ENCODE measurements around the gene EIF2S3. TPM values are rescaled to one million over a fixed set of nuclear protein-coding genes. Genes with fewer than 3 reads are reported as not detected.

Gene EIF2S3
- polyA plus RNA-seq, 1 donor from 2014 or later = 93.9 TPM

GRCh38 chrX:24124244-24124799, 69.6 kb downstream of the EIF2S3 start:
- H3K36me3 ChIP-seq (ENCODE audit: insufficient read depth, low read length) = no peaks in the 10 kb centered on the region
- no peak for TF ChIP-seq CTCF (IDR thresholded peaks at IDR 0.05; ENCODE audit: poor library complexity, severe bottlenecking)
- no peak for TF ChIP-seq EP300 (conservative IDR thresholded peaks at IDR 0.05; ENCODE audit: poor library complexity, severe bottlenecking)
- TF ChIP-seq POLR2AphosphoS5 (IDR thresholded peaks at IDR 0.05) = no peak
- no peak for TF ChIP-seq EZH2 (IDR thresholded peaks at IDR 0.05; ENCODE audit: borderline replicate concordance, insufficient read depth, low read length, poor library complexity, severe bottlenecking)
- no peak for TF ChIP-seq REST (IDR thresholded peaks at IDR 0.05; ENCODE audit: borderline replicate concordance)
- no peak for TF ChIP-seq SMC3 (conservative IDR thresholded peaks at IDR 0.05; ENCODE audit: poor library complexity)
- TF ChIP-seq TAF1 (IDR thresholded peaks at IDR 0.05; ENCODE audit: low read depth) = no peak
- TF ChIP-seq RAD21 (conservative IDR thresholded peaks at IDR 0.05) = no peak
- no peak for TF ChIP-seq MXI1 (conservative IDR thresholded peaks at IDR 0.05; ENCODE audit: poor library complexity, severe bottlenecking)
- no peak overlapping the region for H3K27ac ChIP-seq (ENCODE audit: low read length)
- H3K4me2 ChIP-seq (ENCODE audit: low read length) = no peak overlapping the region
- H3K4me3 ChIP-seq (ENCODE audit: low read length) = no peak overlapping the region
- H3K9me2 ChIP-seq (ENCODE audit: insufficient read depth, low read length) = no peaks in the 10 kb centered on the region
- no peak overlapping the region for H2AFZ ChIP-seq (ENCODE audit: low read depth, low read length)
- H4K20me1 ChIP-seq (ENCODE audit: insufficient read depth) = no peaks in the 10 kb centered on the region
- no peaks in the 10 kb centered on the region for H3K79me2 ChIP-seq (replicated peaks; ENCODE audit: insufficient read depth, low read length)
- no peaks in the 10 kb centered on the region for H3K9me3 ChIP-seq (ENCODE audit: low read length)
- no peaks in the 10 kb centered on the region for H3K27me3 ChIP-seq (ENCODE audit: insufficient read depth, low read depth, low read length)
- no peaks in the 10 kb centered on the region for H3F3A ChIP-seq (ENCODE audit: insufficient read depth, low read length, poor library complexity, severe bottlenecking)
- no peak overlapping the region for H3K9ac ChIP-seq (ENCODE audit: low read length)

GRCh38 chrX:24125028-24125612, 70.4 kb downstream of the EIF2S3 start:
- H3K4me2 ChIP-seq (ENCODE audit: low read length) = no peak overlapping the region
- no peak overlapping the region for H3K4me3 ChIP-seq (ENCODE audit: low read length)
- H3K27me3 ChIP-seq (ENCODE audit: insufficient read depth, low read depth, low read length) = no peaks in the 10 kb centered on the region
- no peaks in the 10 kb centered on the region for H3K9me3 ChIP-seq (ENCODE audit: low read length)
- no peak overlapping the region for H3K27ac ChIP-seq (ENCODE audit: low read length)
- H3K9ac ChIP-seq (ENCODE audit: low read length) = no peak overlapping the region
- H2AFZ ChIP-seq (ENCODE audit: low read depth, low read length) = no peak overlapping the region
- no peaks in the 10 kb centered on the region for H3K79me2 ChIP-seq (replicated peaks; ENCODE audit: insufficient read depth, low read length)
- no peaks in the 10 kb centered on the region for H3K36me3 ChIP-seq (ENCODE audit: insufficient read depth, low read length)
- no peaks in the 10 kb centered on the region for H3F3A ChIP-seq (ENCODE audit: insufficient read depth, low read length, poor library complexity, severe bottlenecking)
- no peaks in the 10 kb centered on the region for H3K9me2 ChIP-seq (ENCODE audit: insufficient read depth, low read length)
- H4K20me1 ChIP-seq (ENCODE audit: insufficient read depth) = no peaks in the 10 kb centered on the region
- no peak for TF ChIP-seq POLR2AphosphoS5 (IDR thresholded peaks at IDR 0.05)
- TF ChIP-seq SMC3 (conservative IDR thresholded peaks at IDR 0.05; ENCODE audit: poor library complexity) = no peak
- no peak for TF ChIP-seq REST (IDR thresholded peaks at IDR 0.05; ENCODE audit: borderline replicate concordance)
- no peak for TF ChIP-seq RAD21 (conservative IDR thresholded peaks at IDR 0.05)
- no peak for TF ChIP-seq EP300 (conservative IDR thresholded peaks at IDR 0.05; ENCODE audit: poor library complexity, severe bottlenecking)
- TF ChIP-seq CTCF (IDR thresholded peaks at IDR 0.05; ENCODE audit: poor library complexity, severe bottlenecking) = no peak
- no peak for TF ChIP-seq TAF1 (IDR thresholded peaks at IDR 0.05; ENCODE audit: low read depth)
- no peak for TF ChIP-seq MXI1 (conservative IDR thresholded peaks at IDR 0.05; ENCODE audit: poor library complexity, severe bottlenecking)
- TF ChIP-seq EZH2 (IDR thresholded peaks at IDR 0.05; ENCODE audit: borderline replicate concordance, insufficient read depth, low read length, poor library complexity, severe bottlenecking) = no peak
